GM21360 (cell line): ENCODE measurements around the gene KMT2C.
"Not testable (repeated sequence)": the region's sequence is repeated elsewhere in the genome, so short reads cannot be mapped to it uniquely, and the experiment has no call there.

Experiments
- ATAC-seq: cut with Tn5 transposase; IDR thresholded peaks from one replicate; pipeline ENCODE4 v1.9.1; 2021; ENCODE audit warnings: mild to moderate bottlenecking, moderate library complexity; ENCODE audit not compliant: unreplicated experiment

Gene KMT2C

GRCh38 chr7:152328234-152328633 is 107.6 kb downstream of the KMT2C start:
- ATAC-seq: no peak

- ATAC-seq: no peak
Observed at GRCh38 chr7:152315845-152316244, 120.0 kb downstream of the KMT2C start.

GRCh38 chr7:152313831-152314604 is 121.8 kb downstream of the KMT2C start:
- no peak for ATAC-seq

GRCh38 chr7:152313217-152313616 is 122.6 kb downstream of the KMT2C start:
- no peak for ATAC-seq

- no peak for ATAC-seq
Observed at GRCh38 chr7:152312316-152312715, 123.5 kb downstream of the KMT2C start.

- ATAC-seq: no peak
Observed at GRCh38 chr7:152307902-152308301, 127.9 kb downstream of the KMT2C start.

GRCh38 chr7:152299542-152300143 is 136.2 kb downstream of the KMT2C start:
- ATAC-seq: not testable (repeated sequence)

- ATAC-seq: no peak
Observed at GRCh38 chr7:152292897-152293296, 142.9 kb downstream of the KMT2C start.

- ATAC-seq: not testable (repeated sequence)
Observed at GRCh38 chr7:152286972-152287371, 148.8 kb downstream of the KMT2C start.

- not testable (repeated sequence) for ATAC-seq
Observed at GRCh38 chr7:152286219-152286618, 149.6 kb downstream of the KMT2C start.

- ATAC-seq: not testable (repeated sequence)
Observed at GRCh38 chr7:152284998-152285397, 150.8 kb downstream of the KMT2C start.

GRCh38 chr7:152277687-152278086 is 158.1 kb downstream of the KMT2C start:
- not testable (repeated sequence) for ATAC-seq

- ATAC-seq: not testable (repeated sequence)
Observed at GRCh38 chr7:152270427-152270826, 165.4 kb downstream of the KMT2C start.

- not testable (repeated sequence) for ATAC-seq
Observed at GRCh38 chr7:152266859-152267258, 168.9 kb downstream of the KMT2C start.

GRCh38 chr7:152264915-152265314 is 170.9 kb downstream of the KMT2C start:
- not testable (repeated sequence) for ATAC-seq

- ATAC-seq: not testable (repeated sequence)
Observed at GRCh38 chr7:152262146-152262545, 173.7 kb downstream of the KMT2C start.

GRCh38 chr7:152259645-152260044 is 176.2 kb downstream of the KMT2C start:
- ATAC-seq: not testable (repeated sequence)

GRCh38 chr7:152247851-152248250 is 188.0 kb downstream of the KMT2C start:
- ATAC-seq: not testable (repeated sequence)

GRCh38 chr7:152245417-152245816 is 190.4 kb downstream of the KMT2C start:
- not testable (repeated sequence) for ATAC-seq

- ATAC-seq: not testable (repeated sequence)
Observed at GRCh38 chr7:152243464-152243863, 192.3 kb downstream of the KMT2C start.

- not testable (repeated sequence) for ATAC-seq
Observed at GRCh38 chr7:152241301-152241700, 194.5 kb downstream of the KMT2C start.

- not testable (repeated sequence) for ATAC-seq
Observed at GRCh38 chr7:152236306-152236705, 199.5 kb downstream of the KMT2C start.
